GM21423 (cell line): ENCODE data around the gene RO60.
A peak's percentile ranks its signal among the peaks of the same experiment; 100 is the strongest.

ENCODE experiments used
- ATAC-seq: cut with Tn5 transposase; IDR thresholded peaks from one replicate; pipeline ENCODE4 v1.9.1; 2021; ENCODE audit warnings: mild to moderate bottlenecking, moderate library complexity; ENCODE audit not compliant: unreplicated experiment

RO60 gene

DNA sequence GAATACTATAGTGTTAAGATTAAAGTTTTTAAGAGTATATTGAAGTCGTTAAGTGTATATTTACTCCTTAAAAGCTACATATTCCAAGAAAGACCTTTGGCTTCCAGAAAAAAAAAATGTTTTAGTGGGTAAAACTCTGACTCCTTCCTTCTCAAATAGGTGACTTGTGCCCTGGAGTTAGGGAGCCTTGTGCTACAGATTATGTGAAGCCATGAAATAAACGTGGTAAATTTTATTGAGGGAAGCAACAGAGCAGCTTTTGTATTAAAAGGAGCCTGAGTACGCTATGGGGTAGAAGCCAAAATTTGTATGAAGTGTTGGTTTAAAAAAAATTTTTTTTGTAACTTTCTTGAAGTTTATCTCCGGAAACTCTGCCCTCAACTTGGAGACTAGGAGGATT, 994 bp downstream of the RO60 start:
- ATAC-seq, result no peak

DNA sequence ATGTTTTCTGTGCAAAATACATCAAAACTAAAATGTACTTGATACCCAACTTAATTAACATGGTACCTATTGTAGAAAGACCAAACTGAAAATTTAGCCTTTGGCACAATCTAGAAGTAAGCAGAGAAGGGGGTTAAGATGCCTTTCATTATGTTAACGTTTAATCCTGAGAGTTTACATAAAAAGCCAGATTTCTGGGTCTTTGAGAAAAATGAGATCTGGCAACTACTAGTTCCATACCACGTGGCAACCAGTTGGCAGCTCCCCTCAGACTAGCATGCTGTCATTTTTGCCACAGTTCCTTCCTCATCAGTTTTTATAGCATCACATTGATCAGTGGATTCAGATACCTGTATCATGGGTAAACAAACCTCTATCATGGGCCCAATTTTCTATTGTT, 1.5 kb downstream of the RO60 start:
- no peak for ATAC-seq

DNA sequence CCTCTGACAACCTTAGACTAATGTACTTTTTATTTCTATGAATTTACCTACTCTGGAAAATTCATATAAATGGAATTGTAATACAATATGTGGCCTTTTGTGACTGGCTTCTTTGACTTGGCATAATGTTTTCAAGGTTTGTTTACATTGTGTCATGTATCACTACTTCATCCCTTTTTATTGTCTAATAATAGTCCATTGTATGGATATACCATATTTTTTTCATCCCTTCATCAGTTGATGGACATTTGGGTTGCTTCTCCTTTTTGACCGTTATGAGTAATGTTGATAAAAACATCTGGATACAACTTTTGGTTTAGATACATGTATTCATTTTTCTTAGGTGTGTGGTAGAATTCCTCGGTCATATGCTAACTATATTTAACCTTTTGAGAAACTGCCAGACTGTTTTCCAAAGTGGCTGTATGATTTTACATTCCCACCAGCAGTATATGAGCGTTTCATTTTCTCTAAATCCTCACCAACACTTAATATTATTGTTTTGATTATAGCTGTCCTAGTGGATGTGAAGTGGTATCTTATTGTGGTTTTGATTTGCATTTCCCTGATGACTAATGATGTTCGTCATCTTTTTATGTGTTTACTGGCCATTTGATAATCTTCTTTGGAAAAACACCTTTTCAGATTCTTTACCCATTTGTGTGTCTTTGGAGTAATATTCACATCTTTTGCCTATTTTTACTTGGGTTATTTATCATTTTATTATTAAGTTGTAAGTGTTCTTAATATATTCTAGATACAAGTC, 3.5 kb downstream of the RO60 start:
- ATAC-seq, result no peak

DNA sequence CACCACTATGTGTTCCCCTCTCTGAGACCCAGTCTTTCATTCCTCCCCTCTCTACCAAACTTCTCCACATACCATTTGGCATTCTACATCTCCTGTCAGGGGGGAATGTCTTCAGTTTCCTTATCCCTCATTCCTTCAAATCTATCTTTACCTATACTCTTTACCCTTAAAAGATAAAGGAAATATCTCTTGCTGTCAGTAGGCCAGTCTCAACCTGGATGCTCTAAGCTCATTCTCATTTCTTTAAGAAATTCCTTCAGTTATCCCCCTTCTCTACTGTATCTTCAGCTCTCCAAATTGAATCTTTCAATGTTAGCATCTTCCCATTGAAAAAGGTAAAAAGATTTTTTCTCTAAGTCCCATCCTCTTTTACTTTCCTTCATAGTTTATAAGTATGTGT, 6.5 kb downstream of the RO60 start:
- ATAC-seq, result no peak

DNA sequence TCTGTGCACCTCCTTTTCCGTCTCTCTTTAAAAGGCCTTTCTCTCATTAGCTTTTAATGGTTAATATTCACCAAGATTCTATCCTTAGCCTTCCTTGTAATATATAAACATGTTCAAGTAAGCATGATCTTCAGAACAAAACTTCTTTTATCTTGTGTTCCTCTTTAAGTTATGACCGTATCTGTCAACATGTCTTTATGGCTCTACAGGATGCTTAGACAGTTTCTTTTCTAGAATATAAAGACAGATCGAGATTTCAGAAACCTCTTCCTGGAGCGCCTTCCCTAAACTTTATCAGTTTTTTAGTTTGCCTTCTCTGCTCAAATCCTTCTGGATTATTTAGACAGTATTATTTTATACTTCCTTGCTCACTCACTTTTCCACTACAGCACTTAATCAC, 7.2 kb downstream of the RO60 start:
- ATAC-seq, result no peak

DNA sequence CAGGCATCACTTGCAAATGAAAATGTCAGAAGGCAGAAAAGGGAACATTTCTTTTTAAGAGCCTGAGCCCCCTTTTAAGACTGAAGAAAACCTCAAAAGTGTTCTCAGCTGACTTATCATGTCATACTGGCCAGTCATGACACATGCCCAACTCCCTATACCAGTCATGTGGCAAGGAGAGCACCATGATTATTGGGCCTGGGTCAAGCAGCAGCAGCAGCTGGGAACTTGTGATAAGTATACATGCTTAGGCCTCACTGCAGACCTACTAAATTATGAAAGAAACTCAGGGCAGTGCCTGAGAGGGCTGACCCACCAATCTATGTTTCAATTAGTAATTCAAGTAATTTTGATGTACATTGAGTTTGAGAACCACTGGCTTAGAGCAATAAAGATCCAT, 8.6 kb downstream of the RO60 start:
- no peak for ATAC-seq

DNA sequence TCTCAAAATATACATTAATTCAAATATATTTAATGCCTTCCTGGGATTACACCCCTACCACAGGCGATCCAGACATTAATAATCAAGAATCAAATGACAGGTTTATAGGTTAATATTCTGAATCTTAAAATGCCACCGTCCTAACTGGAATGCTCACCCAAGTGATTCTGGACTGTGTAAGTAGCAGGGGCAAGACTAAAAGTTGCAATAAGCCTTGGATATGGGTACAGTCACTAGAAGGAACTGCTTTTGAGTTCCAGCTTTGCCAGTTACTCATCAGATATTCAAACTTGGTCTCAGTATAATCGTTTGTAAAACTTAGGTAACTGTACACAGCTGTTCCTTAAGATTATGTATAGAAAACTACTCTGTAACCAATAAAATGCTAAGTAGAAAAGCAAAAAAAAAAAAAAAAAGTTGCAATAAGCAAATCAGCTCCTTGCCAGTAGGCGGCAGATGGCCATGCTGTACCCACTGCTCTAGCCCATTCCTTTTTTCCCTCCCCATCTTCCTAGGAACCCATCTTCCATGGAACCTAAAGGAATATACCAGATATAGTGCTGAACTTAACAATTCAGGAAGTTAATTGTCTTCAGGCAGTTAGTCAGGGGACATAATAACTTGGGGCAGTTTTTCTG, 10.5 kb downstream of the RO60 start:
- ATAC-seq, result no peak

DNA sequence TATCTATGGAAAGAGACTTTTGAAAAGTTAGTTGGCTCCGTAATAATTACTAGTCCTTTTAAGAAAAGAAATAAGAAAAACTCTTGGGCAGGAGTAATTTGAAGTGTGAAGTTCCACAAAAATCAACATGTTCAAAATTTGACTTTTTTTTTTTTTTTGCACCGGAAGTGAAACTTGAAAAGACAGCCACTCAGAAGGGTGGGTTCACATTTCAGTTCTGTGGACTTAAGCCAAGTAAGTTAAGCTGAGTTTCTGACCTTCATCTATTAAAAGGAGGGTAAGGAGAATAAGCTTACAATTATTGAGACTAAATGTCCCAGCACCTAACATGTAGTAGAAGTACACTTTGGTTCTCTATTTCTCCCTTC, 11.0 kb downstream of the RO60 start:
- no peak for ATAC-seq

DNA sequence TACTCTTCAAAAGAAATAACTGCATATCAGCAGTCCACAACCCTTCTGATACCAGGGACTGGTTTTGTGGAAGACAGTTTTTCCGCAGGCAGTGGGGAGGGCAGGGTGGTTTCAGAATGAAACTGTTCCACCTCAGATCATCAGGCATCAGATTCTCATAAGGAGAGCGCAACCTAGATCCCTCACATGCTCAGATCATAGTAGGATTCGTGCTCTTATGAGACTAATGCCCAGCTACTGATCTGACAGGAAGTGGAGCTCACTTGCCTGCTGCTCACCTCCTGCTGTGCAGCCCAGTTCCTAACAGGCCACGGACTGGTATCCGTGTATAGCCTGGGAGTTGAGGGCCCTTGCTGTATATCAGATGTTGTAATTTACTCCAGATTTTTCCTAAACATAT, 11.5 kb downstream of the RO60 start:
- peak; percentile 56 for ATAC-seq

DNA sequence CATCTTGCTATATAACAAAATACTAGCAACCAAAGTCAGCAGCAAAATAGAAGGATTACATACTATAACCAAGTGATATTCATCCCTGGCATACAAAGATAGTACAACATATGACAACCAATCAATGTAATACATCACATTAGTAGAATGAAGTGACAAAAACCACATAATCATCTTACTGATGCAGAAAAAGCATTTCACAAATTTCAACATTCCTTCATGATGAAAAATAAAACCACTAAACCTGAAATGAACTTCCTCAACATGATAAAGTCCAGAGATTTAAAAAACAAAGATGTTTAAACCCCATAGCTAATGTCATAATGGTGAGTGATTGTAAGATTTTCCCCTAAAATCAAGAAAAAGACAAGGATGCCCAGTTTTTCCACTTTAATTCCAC, 18.6 kb downstream of the RO60 start:
- no peak for ATAC-seq

DNA sequence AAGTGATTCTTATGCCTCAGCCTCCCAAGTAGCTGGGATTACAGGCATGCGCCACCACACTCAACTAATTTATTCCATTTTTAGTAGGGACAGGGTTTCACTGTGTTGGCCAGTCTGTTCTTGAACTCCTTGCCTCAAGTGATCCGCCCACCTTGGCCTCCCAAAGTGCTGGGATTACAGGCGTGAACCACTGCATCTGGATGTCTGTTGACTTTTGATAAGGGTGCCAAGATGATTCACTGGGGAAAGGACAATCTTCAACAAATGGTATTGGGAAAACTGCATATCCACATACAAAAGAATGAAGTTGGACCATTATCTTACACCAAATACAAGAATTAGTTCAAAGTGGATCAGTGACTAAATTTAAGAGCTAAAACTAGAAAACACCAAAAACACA, 19.8 kb downstream of the RO60 start:
- no peak for ATAC-seq

DNA sequence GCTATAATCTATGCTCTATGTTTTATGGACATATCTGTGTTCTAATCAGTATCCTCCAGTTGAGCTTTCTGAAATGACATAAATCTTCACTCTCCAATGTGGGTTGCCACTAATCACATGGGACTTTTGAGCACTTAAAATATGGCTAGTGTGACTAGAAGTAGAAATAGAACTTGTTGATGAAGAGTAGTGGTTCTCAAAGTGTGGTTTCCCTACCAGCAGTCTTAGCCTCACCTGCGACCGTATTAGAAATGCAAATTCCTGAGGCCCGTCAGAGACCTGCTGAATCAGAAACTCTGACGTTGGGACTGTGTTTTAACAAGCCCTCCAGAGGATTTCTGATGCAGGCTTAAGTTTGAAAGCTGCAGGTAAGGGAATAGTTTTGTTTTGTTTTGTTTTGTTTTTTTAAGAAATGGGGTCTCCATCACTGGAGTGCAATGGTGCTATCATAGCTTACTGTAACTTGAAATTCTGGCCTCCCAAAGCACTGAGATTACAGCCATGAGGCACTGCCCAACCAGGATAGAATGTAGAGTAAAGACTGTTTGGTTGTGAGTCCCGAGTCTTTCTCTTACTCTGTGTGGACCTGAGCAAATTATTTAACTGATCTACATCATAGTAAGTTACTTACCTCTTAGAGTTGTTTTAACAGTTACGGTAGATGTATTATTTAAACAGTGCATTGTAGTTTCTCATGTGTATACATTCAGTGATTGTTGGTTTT, 24.1 kb downstream of the RO60 start:
- peak; percentile 93 for ATAC-seq

DNA sequence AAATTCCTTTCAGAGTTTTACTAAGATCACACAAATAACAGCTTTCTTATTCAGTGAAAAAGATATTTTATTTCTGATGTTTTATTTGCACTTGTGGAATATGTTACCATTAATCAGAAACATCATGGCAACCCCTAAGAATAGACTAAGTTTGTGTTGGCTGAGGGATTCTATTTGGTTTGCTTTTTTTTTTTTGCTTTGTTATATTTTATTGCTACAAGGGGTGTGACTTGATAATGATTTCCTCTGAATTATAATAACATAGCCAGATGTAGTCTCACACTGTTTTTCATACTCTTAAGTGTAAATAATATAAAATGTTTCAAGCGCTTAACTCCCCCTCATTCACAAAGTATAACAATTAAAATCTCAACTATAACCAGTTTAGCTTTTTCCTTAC, 25.9 kb downstream of the RO60 start:
- ATAC-seq, result no peak

DNA sequence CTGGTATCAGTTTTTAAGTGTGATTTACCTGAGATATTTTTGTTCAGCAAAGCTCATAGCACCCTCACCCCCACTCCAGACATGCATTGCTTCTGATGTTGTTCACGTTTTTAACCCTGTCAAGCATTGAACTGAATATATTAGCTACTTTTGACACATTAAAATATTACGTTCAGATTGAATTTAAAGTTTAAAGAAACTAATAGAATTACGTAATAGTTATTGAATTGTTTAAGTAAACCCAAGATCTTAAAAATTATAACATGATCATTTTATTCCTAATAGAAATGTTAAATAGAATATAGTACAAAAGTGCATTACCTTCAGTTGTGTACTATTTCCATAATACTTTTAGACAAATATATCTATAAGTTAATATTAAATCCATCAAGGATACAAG, 26.9 kb downstream of the RO60 start:
- ATAC-seq, result no peak

DNA sequence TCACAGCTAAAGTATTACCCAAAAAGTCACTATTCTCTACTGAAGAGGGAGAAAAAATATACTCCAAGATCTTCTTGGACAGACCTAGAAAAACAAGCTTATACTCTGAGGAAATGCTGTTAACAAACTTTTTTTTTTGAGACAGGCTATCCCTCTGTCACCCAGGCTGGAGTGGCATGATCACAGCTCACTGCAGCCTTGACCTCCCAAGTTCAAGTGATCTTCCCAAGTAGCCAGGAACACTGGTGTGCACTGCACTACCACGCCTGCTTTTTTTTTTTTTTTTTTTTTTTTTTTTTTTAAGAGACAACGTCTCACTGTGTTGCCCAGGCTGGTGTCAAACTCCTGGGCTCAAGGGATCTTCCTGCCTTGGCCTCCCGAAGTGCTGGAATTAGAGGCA, 28.5 kb downstream of the RO60 start:
- no peak for ATAC-seq

DNA sequence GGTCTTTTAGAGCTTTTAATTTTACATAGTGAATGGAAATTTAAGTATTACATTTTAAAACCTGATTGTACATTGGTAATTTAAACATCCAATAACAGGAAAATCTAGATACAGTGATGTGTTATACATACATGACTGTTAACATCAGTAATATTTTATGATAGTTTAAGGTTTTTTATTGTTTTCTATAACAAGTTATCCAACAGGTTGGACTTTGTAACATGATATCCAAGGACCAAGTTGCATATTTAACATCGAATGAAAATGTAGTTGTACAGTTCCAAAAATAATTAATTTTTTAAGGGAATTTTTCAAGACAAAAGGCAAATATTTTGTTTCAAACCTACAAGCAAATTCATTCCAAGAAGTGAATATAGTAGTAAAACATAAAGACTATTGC, 31.5 kb downstream of the RO60 start:
- no peak for ATAC-seq

DNA sequence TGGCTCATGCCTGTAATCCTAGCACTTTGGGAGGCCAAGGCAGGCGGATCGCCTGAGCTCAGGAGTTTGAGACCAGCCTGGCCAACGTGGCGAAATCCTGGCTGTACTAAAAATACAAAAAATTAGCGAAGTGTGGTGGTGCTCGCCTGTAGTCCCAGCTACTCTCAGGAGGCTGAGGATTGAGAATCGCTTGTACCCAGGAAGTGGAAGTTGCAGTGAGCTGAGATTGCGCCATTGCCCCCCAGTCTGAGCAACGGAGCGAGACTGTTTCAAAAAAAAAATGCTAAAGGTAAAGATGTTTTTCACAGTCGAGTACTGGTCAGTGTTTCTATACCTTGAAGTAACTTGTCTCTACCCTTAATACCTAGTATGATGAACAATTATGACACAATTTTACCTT, 34.7 kb downstream of the RO60 start:
- ATAC-seq, result no peak

DNA sequence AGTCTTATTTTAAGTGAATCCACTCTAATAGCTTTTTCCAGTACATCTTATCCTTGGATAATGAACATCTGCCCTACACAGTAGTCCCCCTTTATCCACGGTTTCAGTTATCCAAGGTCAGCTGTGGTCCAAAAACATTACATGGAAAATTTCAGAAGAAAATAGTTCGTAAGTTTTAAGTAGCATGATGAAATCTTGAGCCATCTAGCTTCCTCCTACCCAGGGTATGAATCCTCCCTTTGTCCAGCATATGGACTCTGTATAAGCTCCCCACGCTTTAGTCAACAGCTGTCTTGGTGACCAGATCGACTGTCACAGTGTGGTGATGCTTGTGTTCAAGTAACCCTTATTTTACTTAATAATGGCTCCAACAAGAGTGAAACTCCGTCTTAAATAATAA, 43.2 kb downstream of the RO60 start:
- ATAC-seq, result no peak

DNA sequence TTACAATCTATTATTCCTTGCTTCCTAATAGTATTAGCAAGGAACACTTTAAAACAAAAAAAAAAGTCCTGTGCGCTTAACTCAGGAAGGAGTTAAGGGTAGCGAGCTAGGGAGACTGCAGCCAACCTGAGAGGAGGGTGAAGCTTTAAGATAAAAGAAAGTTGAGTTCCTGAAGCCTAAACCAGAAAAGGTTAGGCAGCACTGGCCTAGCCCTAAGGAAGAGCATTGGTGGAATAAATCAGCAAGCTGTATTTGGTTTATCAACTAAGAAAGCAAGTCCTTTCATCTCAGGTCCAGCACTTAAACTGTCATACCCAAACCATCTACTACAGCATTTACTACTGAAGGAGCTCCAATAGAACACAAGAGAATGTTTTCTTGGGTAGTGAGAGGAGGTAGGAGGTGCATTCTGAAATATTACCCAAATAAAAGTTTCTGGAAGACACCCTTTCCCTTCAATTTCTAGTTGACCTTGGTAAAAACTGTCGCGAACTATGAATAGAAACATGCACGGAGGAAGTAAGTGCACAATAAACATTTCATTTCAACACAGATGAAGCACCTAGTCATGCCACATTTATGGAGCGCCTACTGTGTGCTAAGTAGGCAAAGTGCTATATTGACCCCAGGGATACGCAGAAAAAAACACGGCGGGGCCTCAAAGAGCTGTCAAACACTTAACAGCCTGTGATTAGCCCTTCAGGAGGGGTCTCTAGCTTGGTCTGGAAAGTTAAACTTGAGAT, 44.5 kb downstream of the RO60 start:
- no peak for ATAC-seq

DNA sequence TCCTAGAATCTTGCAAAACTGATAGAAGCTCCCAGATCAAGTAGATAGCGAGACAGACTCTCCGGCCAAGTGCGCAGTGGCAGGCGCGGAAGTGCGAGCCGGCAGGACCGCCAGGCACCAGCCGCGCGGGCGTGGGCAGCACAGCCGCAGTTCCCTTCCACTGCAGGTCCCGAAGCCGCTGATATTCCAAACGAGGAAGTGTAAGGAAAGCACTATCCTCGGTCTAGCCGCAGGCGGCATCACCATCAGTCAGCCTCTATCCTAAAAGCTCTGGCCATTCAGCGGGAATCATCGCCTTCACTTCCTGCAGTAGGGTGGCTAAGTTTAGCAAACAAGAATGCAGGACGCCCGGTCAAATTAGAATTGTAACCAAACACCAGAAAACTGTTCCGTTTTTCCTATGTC, 45.1 kb downstream of the RO60 start:
- ATAC-seq, result peak; percentile 34
